HepG2 (cell line): ENCODE results near the gene NKAIN4. TPM values are rescaled to one million over a fixed set of nuclear protein-coding genes. Genes with fewer than 3 reads are reported as not detected.

Source experiments
- ATF1 ChIP-seq: IDR thresholded peaks from 2 replicates; pipeline ENCODE4 v1.6.1; 2016; ENCODE audit warnings: mild to moderate bottlenecking, control low read depth
- ATF4 ChIP-seq, 2 experiments: fragments of 450-650 bp in 1 of 2; sonication (generic) in 1 of 2; formaldehyde crosslinking; IDR thresholded peaks; 2 replicates each; pipeline versions ENCODE4 v1.5.0 to v1.8.0; 2020 to 2022; ENCODE audit warnings: mild to moderate bottlenecking in 1 of 2, missing genetic modification reagents in 1 of 2
- ATM ChIP-seq: fragments of 450-650 bp; IDR thresholded peaks from 2 replicates; pipeline ENCODE4 v1.7.1; 2017; ENCODE audit warnings: mild to moderate bottlenecking, borderline replicate concordance
- BORCS8-MEF2B ChIP-seq: sonication (generic); formaldehyde crosslinking; IDR thresholded peaks from 2 replicates; pipeline ENCODE4 v1.8.0; 2022; ENCODE audit warnings: mild to moderate bottlenecking, missing genetic modification reagents
- CEBPG ChIP-seq: IDR thresholded peaks from 2 replicates; pipeline ENCODE4 v1.6.1; 2016
- CTCF ChIP-seq: sonication (generic); formaldehyde crosslinking; IDR thresholded peaks from 2 replicates; pipeline ENCODE4 v1.5.0; 2020; ENCODE audit warnings: mild to moderate bottlenecking, missing genetic modification reagents, moderate library complexity
- E2F5 ChIP-seq: sonication (generic); formaldehyde crosslinking; conservative IDR thresholded peaks from 2 replicates; pipeline ENCODE4 v1.4.0; 2020; ENCODE audit warnings: missing genetic modification reagents
- ELK4 ChIP-seq: sonication (generic); formaldehyde crosslinking; IDR thresholded peaks from 2 replicates; pipeline ENCODE4 v1.9.0; 2021; ENCODE audit warnings: missing genetic modification reagents, borderline replicate concordance
- HNRNPL ChIP-seq: fragments of 200-400 bp; formaldehyde crosslinking; IDR thresholded peaks from 2 replicates; pipeline ENCODE4 v1.6.1; 2017; ENCODE audit warnings: mild to moderate bottlenecking, low read depth, low read length
- ISL2 ChIP-seq: sonication (generic); formaldehyde crosslinking; IDR thresholded peaks from 2 replicates; pipeline ENCODE4 v1.5.0; 2020; ENCODE audit warnings: missing genetic modification reagents
- MAFG ChIP-seq: sonication (generic); formaldehyde crosslinking; IDR thresholded peaks from 2 replicates; pipeline ENCODE4 v1.5.1; 2020; ENCODE audit warnings: mild to moderate bottlenecking, missing genetic modification reagents
- NR2C2 ChIP-seq: sonication (generic); formaldehyde crosslinking; IDR thresholded peaks from 2 replicates; pipeline ENCODE4 v1.4.0; 2020; ENCODE audit warnings: missing genetic modification reagents, mild to moderate bottlenecking, moderate library complexity, borderline replicate concordance
- POLR2A ChIP-seq, 2 experiments: IDR thresholded peaks; 2 replicates each; pipeline ENCODE4 v1.6.1; 2011; ENCODE audit warnings: low read depth in 2 of 2, low read length in 2 of 2, mild to moderate bottlenecking in 1 of 2, moderate library complexity in 1 of 2; ENCODE audit not compliant: insufficient read depth in 1 of 2
- SKI ChIP-seq: fragments of 450-650 bp; IDR thresholded peaks from one replicate; pipeline ENCODE4 v1.6.1; 2018; ENCODE audit warnings: mild to moderate bottlenecking; ENCODE audit not compliant: partially characterized antibody
- SNAI1 ChIP-seq: sonication (generic); formaldehyde crosslinking; IDR thresholded peaks from 2 replicates; pipeline ENCODE4 v1.5.0; 2020; ENCODE audit warnings: mild to moderate bottlenecking, missing genetic modification reagents, borderline replicate concordance
- SNRNP70 ChIP-seq: fragments of 200-400 bp; formaldehyde crosslinking; IDR thresholded peaks from 2 replicates; pipeline ENCODE4 v1.6.1; 2017; ENCODE audit warnings: mild to moderate bottlenecking, low read depth, low read length, moderate library complexity
- STAG1 ChIP-seq: sonication (generic); formaldehyde crosslinking; IDR thresholded peaks from 2 replicates; pipeline ENCODE4 v1.4.0; 2020; ENCODE audit warnings: missing genetic modification reagents
- XRCC5 ChIP-seq: fragments of 200-400 bp; formaldehyde crosslinking; optimal IDR thresholded peaks from 2 replicates; pipeline ENCODE3; 2017; ENCODE audit warnings: mild to moderate bottlenecking, low read length
- ZBTB49 ChIP-seq: sonication (generic); formaldehyde crosslinking; IDR thresholded peaks from 2 replicates; pipeline ENCODE4 v1.4.0; 2020; ENCODE audit warnings: missing genetic modification reagents, borderline replicate concordance
- ZMYM3 ChIP-seq: sonication (generic); formaldehyde crosslinking; IDR thresholded peaks from 2 replicates; pipeline ENCODE4 v1.5.1; 2020; ENCODE audit warnings: mild to moderate bottlenecking, missing genetic modification reagents
- ZNF331 ChIP-seq: sonication (generic); formaldehyde crosslinking; IDR thresholded peaks from 2 replicates; pipeline ENCODE4 v1.4.0; 2020; ENCODE audit warnings: missing genetic modification reagents
- ZNF441 ChIP-seq: sonication (generic); formaldehyde crosslinking; IDR thresholded peaks from 2 replicates; pipeline ENCODE4 v1.7.0; 2021; ENCODE audit warnings: missing genetic modification reagents, borderline replicate concordance
- ZNF460 ChIP-seq: sonication (generic); formaldehyde crosslinking; IDR thresholded peaks from 2 replicates; pipeline ENCODE4 v1.5.1; 2020; ENCODE audit warnings: missing genetic modification reagents, mild to moderate bottlenecking, borderline replicate concordance
- ZNF563 ChIP-seq: sonication (generic); formaldehyde crosslinking; IDR thresholded peaks from 2 replicates; pipeline ENCODE4 v1.8.0; 2022; ENCODE audit warnings: mild to moderate bottlenecking, moderate library complexity, missing genetic modification reagents
- ZNF572 ChIP-seq: sonication (generic); formaldehyde crosslinking; IDR thresholded peaks from 2 replicates; pipeline ENCODE4 v1.5.1; 2020; ENCODE audit warnings: mild to moderate bottlenecking, missing genetic modification reagents
- polyA plus RNA-seq, 8 experiments: library from polyadenylated mRNA; depleted of rRNA in 3 of 8; stranded (reverse) in 7 of 8; unstranded in 1 of 8; fragments of >200 nt; fragmentation: Illumina TruSeq in 4 of 8; extraction: Trizol in 4 of 8; gene quantifications; 2 replicates each; pipeline versions ENCODE4 v1.2.1 to v1.2.3, GENCODE V29; 2011 to 2016; ENCODE audit warnings: low read depth in 4 of 8, missing spikeins in 1 of 8, mixed read lengths in 1 of 8; ENCODE audit not compliant: insufficient read depth in 1 of 8
- total RNA-seq, 5 experiments: library from RNA; depleted of rRNA; stranded (reverse); fragments of >200 nt; fragmentation: Illumina TruSeq; extraction: Trizol; gene quantifications; 2 replicates each; pipeline ENCODE4 v1.2.3, GENCODE V29; 2016; ENCODE audit warnings: low read depth in 1 of 5

NKAIN4 gene
- total and polyA plus RNA-seq, 2 of the 13 experiments (the other 11 are each of a cell fraction or from before 2014, with no cell fraction given) = not detected

- no peak for TF ChIP-seq E2F5 (CRISPR knock-in tag)
- 0 out of 2 replicates have a peak, but pooled peaks have one; percentile 39 for TF ChIP-seq BORCS8-MEF2B (CRISPR knock-in tag)
- no peak for TF ChIP-seq NR2C2 (CRISPR knock-in tag)
- TF ChIP-seq XRCC5 = no peak
- no peak for TF ChIP-seq ZNF563
- TF ChIP-seq POLR2A (IDR thresholded peaks at IDR 0.05; ENCODE audit: insufficient read depth in 1 of 2, low read depth in 2 of 2, low read length in 2 of 2) = peak in 1 of 2 experiments; percentile 49; a peak in 2 of 4 replicates
- TF ChIP-seq STAG1 (CRISPR knock-in tag) = peak; percentile 34
- no peak for TF ChIP-seq MAFG
- no peak for TF ChIP-seq CEBPG (CRISPR knock-in tag)
- TF ChIP-seq ATF4 (CRISPR knock-in tag; IDR thresholded peaks at IDR 0.05) = no peak
- peak; percentile 65 for TF ChIP-seq CTCF (CRISPR knock-in tag)
- 0 out of 2 replicates have a peak, but pooled peaks have one; percentile 50 for TF ChIP-seq HNRNPL
- TF ChIP-seq ZNF441 = no peak
- no peak for TF ChIP-seq ZNF331 (CRISPR knock-in tag)
- no peak for TF ChIP-seq ATF1 (CRISPR knock-in tag)
- no peak for TF ChIP-seq SKI
- 0 out of 2 replicates have a peak, but pooled peaks have one; percentile 11 for TF ChIP-seq ELK4
- TF ChIP-seq ATM = no peak
- no peak for TF ChIP-seq SNAI1 (CRISPR knock-in tag)
- TF ChIP-seq ZMYM3 (CRISPR knock-in tag) = no peak; the same call in 1 of the 2 replicates
- no peak for TF ChIP-seq ISL2 (CRISPR knock-in tag)
- TF ChIP-seq ZNF572 = peak; percentile 61; the same call in 1 of the 2 replicates
- no peak for TF ChIP-seq SNRNP70
- TF ChIP-seq ZBTB49 = no peak
- TF ChIP-seq ZNF460 = no peak
Observed at GRCh38 chr20:63280929-63281545, 26.8 kb upstream of the NKAIN4 start (continued).
